Natural killer cell (primary cell): ENCODE data around the gene EIF2S2. TPM values are rescaled to one million over a fixed set of nuclear protein-coding genes. Genes with fewer than 3 reads are reported as not detected.

Experiments
- ATAC-seq, 3 donors: fragments of 150-1000 bp in 2 of 3; fragments of 200-7000 bp in 1 of 3; cut with Tn5 transposase; 1 replicate in 1 of 3; 2 replicates in 2 of 3; pipeline ENCODE4 v1.10.0; 2021; ENCODE audit warnings: mild to moderate bottlenecking in 2 of 3, moderate library complexity in 2 of 3
- DNase-seq, 2 donors: peaks; one replicate each; pipeline versions ENCODE4 v3.0.0 to v3.0.0-alpha.2; 2013 to 2021; ENCODE audit warnings: mixed read lengths in 1 of 2
- H3K27ac ChIP-seq: one replicate; pipeline ENCODE4 v1.5.1; 2013; ENCODE audit warnings: mild to moderate bottlenecking, low read length
- H3K27me3 ChIP-seq: one replicate; pipeline ENCODE4 v1.6.1; 2013; ENCODE audit warnings: low read length; ENCODE audit not compliant: control insufficient read depth, insufficient read depth
- H3K36me3 ChIP-seq: one replicate; pipeline ENCODE4 v1.6.1; 2013; ENCODE audit warnings: low read length; ENCODE audit not compliant: control insufficient read depth, insufficient read depth
- H3K4me1 ChIP-seq: one replicate; pipeline ENCODE4 v1.6.1; 2013; ENCODE audit warnings: low read length; ENCODE audit not compliant: control insufficient read depth, insufficient read depth
- H3K4me3 ChIP-seq: one replicate; pipeline ENCODE4 v1.5.1; 2013; ENCODE audit warnings: low read length
- H3K9me3 ChIP-seq: one replicate; pipeline ENCODE4 v1.6.1; 2013; ENCODE audit warnings: low read length; ENCODE audit not compliant: control insufficient read depth, insufficient read depth
- H3K27ac Mint-ChIP-seq, 2 donors: one replicate each; pipeline ENCODE4 v1.8.0; 2022; ENCODE audit warnings: mild to moderate bottlenecking in 2 of 2, mixed read lengths in 2 of 2, moderate library complexity in 1 of 2
- H3K27me3 Mint-ChIP-seq, 2 donors: one replicate each; pipeline ENCODE4 v1.8.0; 2022; ENCODE audit warnings: low read depth in 2 of 2, mixed read lengths in 2 of 2
- H3K36me3 Mint-ChIP-seq: one replicate; pipeline ENCODE4 v1.8.0; 2022; ENCODE audit warnings: mixed read lengths
- H3K4me1 Mint-ChIP-seq, 2 donors: one replicate each; pipeline ENCODE4 v1.8.0; 2022; ENCODE audit warnings: mixed read lengths in 2 of 2
- H3K4me3 Mint-ChIP-seq: one replicate; pipeline ENCODE4 v1.8.0; 2022; ENCODE audit warnings: mild to moderate bottlenecking, moderate library complexity, mixed read lengths
- H3K9me3 Mint-ChIP-seq, 2 donors: one replicate each; pipeline ENCODE4 v1.8.0; 2022; ENCODE audit warnings: mixed read lengths in 2 of 2
- WGBS: methylation state at CpG from one replicate; pipeline ENCODE4 v1.1.7; 2013; ENCODE audit warnings: missing lambda C conversion rate; ENCODE audit not compliant: insufficient coverage; 5-methylcytosine and 5-hydroxymethylcytosine counted together
- intact Hi-C: fragments of 100-400 bp; cut with micrococcal nuclease; formaldehyde crosslinking; loops from one replicate; pipeline ENCODE4 v1.14.2; 2022
- total RNA-seq, 4 donors: library from RNA; stranded (reverse); fragments of 120-200 nt in 1 of 4; gene quantifications; one replicate each; pipeline versions ENCODE4 v1.2.3 to v1.2.4, GENCODE V29; 2013 to 2022
- TF ChIP-seq, protein P1 (sequence below): fragments of 200-600 bp; IDR thresholded peaks from one replicate; pipeline ENCODE4 v1.8.0; 2022; ENCODE audit warnings: antibody characterized with exemption

Gene EIF2S2
- total RNA-seq, 3 donors from 2014 or later (not counting 1 experiment from before 2014, with no cell fraction given): 17.6 to 20.0 (median 17.6) TPM

DNA sequence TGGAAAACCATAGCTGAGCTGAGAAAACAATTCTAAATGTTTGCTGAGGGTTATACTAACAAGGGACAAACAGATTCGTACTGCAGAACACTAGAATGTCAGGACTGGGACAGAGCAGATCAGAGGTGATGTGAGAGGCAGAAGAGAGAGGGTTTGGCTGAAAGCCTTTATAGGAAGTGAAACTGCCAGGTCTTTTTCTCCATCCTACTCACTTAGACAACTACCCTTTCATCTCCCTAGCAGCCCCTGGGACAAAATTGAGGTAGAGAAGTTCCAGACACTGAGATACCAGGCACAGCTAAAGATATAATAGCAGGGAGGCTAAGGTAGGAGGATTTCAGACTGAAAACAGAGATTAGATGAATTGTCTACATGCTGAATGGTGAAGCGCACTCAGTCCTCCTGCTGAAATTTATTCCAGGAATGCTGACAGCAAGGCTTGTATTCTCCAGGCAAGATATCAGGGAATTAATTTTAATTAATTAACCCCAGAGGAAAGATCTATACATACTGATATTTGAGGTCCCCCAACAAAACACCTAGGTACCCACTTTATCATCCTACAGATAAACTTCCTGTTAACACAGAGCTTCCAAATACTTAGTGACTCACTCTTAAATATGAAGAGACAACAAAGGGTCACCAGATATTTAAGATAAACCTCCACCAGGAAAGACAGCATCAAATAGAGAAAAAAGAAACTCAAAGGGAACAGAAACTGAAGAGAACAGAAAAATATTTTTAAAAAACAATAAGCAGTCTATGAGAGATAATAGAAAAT is 12.6 kb upstream of the EIF2S2 start:
- no peak for DNase-seq
- H3K9me3 ChIP-seq: no peaks in the 10 kb centered on the region
- H3K27me3 Mint-ChIP-seq: peaks cover 8 to 27% of the 10 kb centered on the region in 2 donors
- no peaks in the 10 kb centered on the region for H3K36me3 Mint-ChIP-seq
- no peak overlapping the region for H3K4me3 Mint-ChIP-seq
- H3K4me1 Mint-ChIP-seq: peaks cover 4 to 5% of the 10 kb centered on the region in 2 donors
- peaks cover 4% of the 10 kb centered on the region for H3K4me1 ChIP-seq
- TF ChIP-seq, protein P1, sequence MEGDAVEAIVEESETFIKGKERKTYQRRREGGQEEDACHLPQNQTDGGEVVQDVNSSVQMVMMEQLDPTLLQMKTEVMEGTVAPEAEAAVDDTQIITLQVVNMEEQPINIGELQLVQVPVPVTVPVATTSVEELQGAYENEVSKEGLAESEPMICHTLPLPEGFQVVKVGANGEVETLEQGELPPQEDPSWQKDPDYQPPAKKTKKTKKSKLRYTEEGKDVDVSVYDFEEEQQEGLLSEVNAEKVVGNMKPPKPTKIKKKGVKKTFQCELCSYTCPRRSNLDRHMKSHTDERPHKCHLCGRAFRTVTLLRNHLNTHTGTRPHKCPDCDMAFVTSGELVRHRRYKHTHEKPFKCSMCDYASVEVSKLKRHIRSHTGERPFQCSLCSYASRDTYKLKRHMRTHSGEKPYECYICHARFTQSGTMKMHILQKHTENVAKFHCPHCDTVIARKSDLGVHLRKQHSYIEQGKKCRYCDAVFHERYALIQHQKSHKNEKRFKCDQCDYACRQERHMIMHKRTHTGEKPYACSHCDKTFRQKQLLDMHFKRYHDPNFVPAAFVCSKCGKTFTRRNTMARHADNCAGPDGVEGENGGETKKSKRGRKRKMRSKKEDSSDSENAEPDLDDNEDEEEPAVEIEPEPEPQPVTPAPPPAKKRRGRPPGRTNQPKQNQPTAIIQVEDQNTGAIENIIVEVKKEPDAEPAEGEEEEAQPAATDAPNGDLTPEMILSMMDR: no peak
- intact Hi-C loops: no loop called here
- H3K36me3 ChIP-seq: no peaks in the 10 kb centered on the region
- no peak for ATAC-seq
- no peak overlapping the region for H3K27ac ChIP-seq
- WGBS: 65% methylated on average over 2 of the region's 2 CpGs
- no peak overlapping the region for H3K27ac Mint-ChIP-seq
- no peak overlapping the region for H3K4me3 ChIP-seq
- H3K9me3 Mint-ChIP-seq: no peaks in the 10 kb centered on the region
- no peaks in the 10 kb centered on the region for H3K27me3 ChIP-seq

DNA sequence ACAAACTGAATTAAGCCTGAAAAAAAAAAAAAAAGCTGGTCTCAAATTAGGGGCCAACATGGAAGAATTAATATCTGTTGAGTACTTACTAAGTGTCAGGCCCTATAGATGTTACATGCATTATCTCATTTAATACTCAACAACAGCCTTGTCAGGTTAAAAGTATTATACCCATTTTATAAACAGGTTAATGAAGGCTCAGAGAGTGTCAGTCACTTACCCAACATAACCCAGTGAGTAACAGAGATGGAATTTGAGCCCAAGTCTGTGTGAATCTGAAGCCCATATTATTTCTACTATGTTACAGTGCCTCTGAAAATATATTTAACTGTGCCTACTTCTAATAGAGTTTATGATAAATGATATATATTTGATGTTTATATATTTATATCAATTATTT is 11.3 kb upstream of the EIF2S2 start:
- ATAC-seq: no peak
- H3K27me3 ChIP-seq: no peaks in the 10 kb centered on the region
- H3K9me3 ChIP-seq: no peaks in the 10 kb centered on the region
- no peak overlapping the region for H3K4me3 ChIP-seq
- peaks cover 8 to 16% of the 10 kb centered on the region in 2 donors for H3K27me3 Mint-ChIP-seq
- no peak for DNase-seq
- H3K9me3 Mint-ChIP-seq: no peaks in the 10 kb centered on the region
- H3K36me3 ChIP-seq: no peaks in the 10 kb centered on the region
- no peaks in the 10 kb centered on the region for H3K36me3 Mint-ChIP-seq
- TF ChIP-seq, protein P1: no peak
- no peak overlapping the region for H3K4me3 Mint-ChIP-seq
- no peaks in the 10 kb centered on the region for H3K4me1 ChIP-seq
- no peak overlapping the region for H3K27ac ChIP-seq
- H3K27ac Mint-ChIP-seq: no peak overlapping the region
- intact Hi-C loops: no loop called here
- H3K4me1 Mint-ChIP-seq: no peaks in the 10 kb centered on the region

DNA sequence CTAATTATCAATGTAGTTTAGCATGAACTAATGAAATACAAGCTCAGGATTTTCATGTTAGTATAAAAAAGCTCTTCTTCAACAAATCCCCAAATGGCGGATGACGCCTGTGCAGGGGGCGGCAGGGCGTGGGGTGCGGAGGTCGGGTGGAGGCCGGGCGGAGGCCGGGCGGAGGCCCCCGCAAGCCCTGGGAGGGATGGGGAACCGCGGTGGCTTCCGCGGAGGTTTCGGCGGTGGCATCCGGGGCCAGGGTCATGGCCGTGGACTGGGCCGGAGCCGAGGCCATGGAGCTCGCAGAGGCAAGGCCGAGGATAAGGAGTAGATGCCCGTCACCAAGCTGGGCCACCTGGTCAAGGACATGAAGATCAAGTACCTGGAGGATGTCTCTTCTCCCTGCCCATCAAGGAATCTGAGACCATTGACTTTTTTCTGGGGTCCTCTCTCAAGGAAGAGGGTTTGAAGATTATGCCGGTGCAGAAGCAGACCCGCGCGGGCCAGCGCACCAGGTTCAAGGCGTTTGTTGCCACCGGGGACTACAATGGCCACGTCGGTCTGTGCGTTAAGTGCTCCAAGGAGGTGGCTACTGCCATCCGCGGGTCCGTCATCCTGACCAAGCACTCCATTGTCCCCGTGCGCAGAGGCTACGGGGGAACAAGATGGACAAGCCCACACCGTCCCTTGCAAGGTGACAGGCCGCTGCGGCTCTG is 10.4 kb upstream of the EIF2S2 start:
- Histone ChIP-seq H3K4me1 (no peaks in the 10 kb centered on the region), H3K36me3 (no peaks in the 10 kb centered on the region), H3K27ac (no peak overlapping the region), H3K9me3 (no peaks in the 10 kb centered on the region), H3K4me3 (no peak overlapping the region), H3K27me3 (no peaks in the 10 kb centered on the region)
- DNase-seq: no peak
- Mint-ChIP-seq H3K9me3 (no peaks in the 10 kb centered on the region), H3K27me3 (peaks cover 8 to 15% of the 10 kb centered on the region in 2 donors), H3K4me1 (no peaks in the 10 kb centered on the region), H3K4me3 (no peak overlapping the region), H3K36me3 (no peaks in the 10 kb centered on the region), H3K27ac (no peak overlapping the region)
- intact Hi-C loops: no loop called here
- 92% methylated on average over 43 of the region's 43 CpGs for WGBS
- TF ChIP-seq, protein P1: no peak
- ATAC-seq: no peak
